Lower lobe of right lung (tissue), 2 donors: Measurements from ENCODE around the gene BRIP1. TPM values are rescaled to one million over a fixed set of nuclear protein-coding genes. Genes with fewer than 3 reads are reported as not detected.

ENCODE experiments used
- ATAC-seq, 2 donors: fragments of 200-7000 bp; cut with Tn5 transposase; one replicate each; pipeline ENCODE4 v1.9.1; 2020 to 2022; ENCODE audit warnings: mild to moderate bottlenecking in 2 of 2, moderate library complexity in 2 of 2
- DNase-seq: peaks from one replicate; pipeline ENCODE4 v3.0.0-alpha.2; 2020
- H3K27ac ChIP-seq: fragments of 200-600 bp; one replicate; pipeline ENCODE4 v1.8.0; 2022
- H3K27me3 ChIP-seq: fragments of 200-600 bp; one replicate; pipeline ENCODE4 v1.8.0; 2022; ENCODE audit warnings: low read depth
- H3K36me3 ChIP-seq: fragments of 200-600 bp; one replicate; pipeline ENCODE4 v1.8.0; 2022; ENCODE audit warnings: mild to moderate bottlenecking
- H3K4me1 ChIP-seq: fragments of 200-600 bp; one replicate; pipeline ENCODE4 v1.8.0; 2022
- H3K4me3 ChIP-seq: fragments of 200-600 bp; one replicate; pipeline ENCODE4 v1.8.0; 2022; ENCODE audit warnings: mild to moderate bottlenecking
- H3K9me3 ChIP-seq: fragments of 200-600 bp; one replicate; pipeline ENCODE4 v1.8.0; 2022
- CTCF ChIP-seq: fragments of 200-600 bp; IDR thresholded peaks from one replicate; pipeline ENCODE4 v1.8.0; 2022; ENCODE audit warnings: antibody characterized with exemption, mild to moderate bottlenecking
- intact Hi-C: fragments of 100-400 bp; cut with DNase I; formaldehyde crosslinking; loops from one replicate; pipeline ENCODE4 v1.11.0; 2022
- total RNA-seq: library from RNA; stranded (reverse); fragmentation: NEBNext Ultra II Directional; extraction: Animal tissue kit (Norgen Biotek cat#: 25700); gene quantifications from one replicate; pipeline ENCODE4 v1.2.1, GENCODE V29; 2021
- donor health status: DM: no; HTN: yes; CAD: no; lungs with severe emphysema.

Gene BRIP1
- total RNA-seq, 1 donor from 2014 or later = 0.83 TPM

GRCh38 chr17:61650749-61651148, 212.6 kb downstream of the BRIP1 start:
- Histone ChIP-seq H3K27ac (no peak overlapping the region), H3K9me3 (peaks cover 25% of the 10 kb centered on the region), H3K4me1 (no peaks in the 10 kb centered on the region), H3K27me3 (no peaks in the 10 kb centered on the region), H3K36me3 (no peaks in the 10 kb centered on the region), H3K4me3 (no peak overlapping the region)
- TF ChIP-seq CTCF = no peak
- DNase-seq (no peak), ATAC-seq (no peak)
- intact Hi-C loops = no loop called here

GRCh38 chr17:61648587-61648986, 214.7 kb downstream of the BRIP1 start:
- ATAC-seq = no peak
- Histone ChIP-seq H3K27ac (no peak overlapping the region), H3K27me3 (no peaks in the 10 kb centered on the region), H3K4me1 (no peaks in the 10 kb centered on the region), H3K9me3 (peaks cover 25% of the 10 kb centered on the region), H3K4me3 (no peak overlapping the region), H3K36me3 (no peaks in the 10 kb centered on the region)
- DNase-seq = no peak
- intact Hi-C loops = no loop called here
- TF ChIP-seq CTCF = no peak

GRCh38 chr17:61647047-61647446, 216.3 kb downstream of the BRIP1 start:
- no peak overlapping the region for H3K4me3 ChIP-seq
- peaks cover 22% of the 10 kb centered on the region for H3K9me3 ChIP-seq
- ATAC-seq (no peak), DNase-seq (no peak)
- no peak overlapping the region for H3K27ac ChIP-seq
- intact Hi-C loops = no loop called here
- H3K4me1 ChIP-seq = no peaks in the 10 kb centered on the region
- H3K27me3 ChIP-seq = no peaks in the 10 kb centered on the region
- no peaks in the 10 kb centered on the region for H3K36me3 ChIP-seq
- no peak for TF ChIP-seq CTCF

- intact Hi-C loops = no loop called here
- no peak for ATAC-seq
- H3K27ac ChIP-seq = no peak overlapping the region
Measured at GRCh38 chr17:61646482-61646881, 216.8 kb downstream of the BRIP1 start.

GRCh38 chr17:61645920-61646319, 217.4 kb downstream of the BRIP1 start:
- intact Hi-C loops = no loop called here
- Histone ChIP-seq H3K9me3 (peaks cover 10% of the 10 kb centered on the region), H3K27me3 (no peaks in the 10 kb centered on the region), H3K27ac (no peak overlapping the region), H3K36me3 (no peaks in the 10 kb centered on the region), H3K4me1 (no peaks in the 10 kb centered on the region), H3K4me3 (no peak overlapping the region)
- DNase-seq (no peak), ATAC-seq (no peak)
- no peak for TF ChIP-seq CTCF

More at GRCh38 chr17:61646482-61646881, 216.8 kb downstream of the BRIP1 start:
- no peak overlapping the region for H3K4me3 ChIP-seq
- H3K36me3 ChIP-seq = no peaks in the 10 kb centered on the region
- no peak for TF ChIP-seq CTCF
- DNase-seq = no peak
- no peaks in the 10 kb centered on the region for H3K27me3 ChIP-seq
- no peaks in the 10 kb centered on the region for H3K4me1 ChIP-seq
- H3K9me3 ChIP-seq = peaks cover 16% of the 10 kb centered on the region
